Measurements from ENCODE around the gene DSCAM. TPM values are rescaled to one million over a fixed set of nuclear protein-coding genes. Genes with fewer than 3 reads are reported as not detected.

DSCAM gene
- total and polyA plus RNA-seq, 4 experiments from 2014 or later, result not detected

GRCh38 chr21:40730426-40730800, 116.5 kb downstream of the DSCAM start:
- Histone ChIP-seq H3K9me3 (ENCODE audit: control insufficient read depth in 1 of 2, low read length in 2 of 2) (no peaks in the 10 kb centered on the region), H3K36me3 (ENCODE audit: insufficient read depth, low read length) (no peaks in the 10 kb centered on the region), H3K27ac (ENCODE audit: low read depth, low read length) (no peak overlapping the region), H3K27me3 (ENCODE audit: insufficient read depth, low read length) (no peaks in the 10 kb centered on the region), H3K4me1 (ENCODE audit: insufficient read depth, low read length) (no peaks in the 10 kb centered on the region), H3K4me3 (ENCODE audit: low read length in 2 of 2) (no peak overlapping the region)
- no peak for DNase-seq
- Mint-ChIP-seq H3K27ac (no peak overlapping the region), H3K36me3 (no peaks in the 10 kb centered on the region), H3K27me3 (no peaks in the 10 kb centered on the region), H3K4me3 (no peak overlapping the region), H3K4me1 (no peaks in the 10 kb centered on the region), H3K9me3 (peaks cover 0 to 6% (median 0%) of the 10 kb centered on the region in 8 donors)
- intact Hi-C loops (cut with micrococcal nuclease), result no loop called here
- ChIA-PET POLR2A (ENCODE audit: partially characterized antibody) (no interaction called here), CTCF (ENCODE audit: partially characterized antibody) (no interaction called here)

- H3K4me1 ChIP-seq (ENCODE audit: insufficient read depth, low read length), result no peaks in the 10 kb centered on the region
- Mint-ChIP-seq H3K4me3 (no peak overlapping the region), H3K36me3 (no peaks in the 10 kb centered on the region), H3K27me3 (no peaks in the 10 kb centered on the region), H3K27ac (no peak overlapping the region), H3K4me1 (no peaks in the 10 kb centered on the region), H3K9me3 (peaks cover 0 to 10% (median under 1%) of the 10 kb centered on the region in 8 donors)
- no peaks in the 10 kb centered on the region for H3K9me3 ChIP-seq (ENCODE audit: control insufficient read depth in 1 of 2, low read length in 2 of 2)
- no peak overlapping the region for H3K4me3 ChIP-seq (ENCODE audit: low read length in 2 of 2)
- H3K36me3 ChIP-seq (ENCODE audit: insufficient read depth, low read length), result no peaks in the 10 kb centered on the region
- H3K27me3 ChIP-seq (ENCODE audit: insufficient read depth, low read length), result no peaks in the 10 kb centered on the region
- H3K27ac ChIP-seq (ENCODE audit: low read depth, low read length), result no peak overlapping the region
- DNase-seq, result no peak
- CTCF ChIA-PET (ENCODE audit: partially characterized antibody), result no interaction called here
- POLR2A ChIA-PET (ENCODE audit: partially characterized antibody), result no interaction called here
- intact Hi-C loops (cut with micrococcal nuclease), result no loop called here
Observed at GRCh38 chr21:40729761-40730425, 117.1 kb downstream of the DSCAM start.

GRCh38 chr21:40723966-40724365, 123.0 kb downstream of the DSCAM start:
- Histone ChIP-seq H3K27me3 (ENCODE audit: insufficient read depth, low read length) (no peaks in the 10 kb centered on the region), H3K36me3 (ENCODE audit: insufficient read depth, low read length) (no peaks in the 10 kb centered on the region), H3K4me3 (ENCODE audit: low read length in 2 of 2) (no peak overlapping the region), H3K27ac (ENCODE audit: low read depth, low read length) (no peak overlapping the region), H3K9me3 (ENCODE audit: control insufficient read depth in 1 of 2, low read length in 2 of 2) (no peaks in the 10 kb centered on the region), H3K4me1 (ENCODE audit: insufficient read depth, low read length) (no peaks in the 10 kb centered on the region)
- Mint-ChIP-seq H3K9me3 (peaks cover 2 to 16% (median 9%) of the 10 kb centered on the region in 8 donors), H3K27me3 (no peaks in the 10 kb centered on the region), H3K27ac (no peak overlapping the region), H3K4me1 (no peaks in the 10 kb centered on the region), H3K36me3 (no peaks in the 10 kb centered on the region), H3K4me3 (no peak overlapping the region)
- POLR2A ChIA-PET (ENCODE audit: partially characterized antibody), result no interaction called here
- intact Hi-C loops (cut with micrococcal nuclease), result no loop called here
- no peak for DNase-seq
- CTCF ChIA-PET (ENCODE audit: partially characterized antibody), result interaction anchor here (1.2 kb wide), 1 partner anchor 10 kb away, joined by 3 read pairs; no protein-coding TSS in a partner anchor

GRCh38 chr21:40723317-40723716, 123.6 kb downstream of the DSCAM start:
- intact Hi-C loops (cut with micrococcal nuclease), result no loop called here
- H3K27me3 ChIP-seq (ENCODE audit: insufficient read depth, low read length), result no peaks in the 10 kb centered on the region
- CTCF ChIA-PET (ENCODE audit: partially characterized antibody), result interaction anchor here (1.2 kb wide), 1 partner anchor 11 kb away, joined by 3 read pairs; no protein-coding TSS in a partner anchor

GRCh38 chr21:40719615-40720014, 127.3 kb downstream of the DSCAM start:
- Mint-ChIP-seq H3K9me3 (peaks cover 0 to 25% (median 9%) of the 10 kb centered on the region in 8 donors), H3K4me3 (no peak overlapping the region), H3K4me1 (no peaks in the 10 kb centered on the region), H3K27me3 (no peaks in the 10 kb centered on the region), H3K36me3 (no peaks in the 10 kb centered on the region), H3K27ac (no peak overlapping the region)
- Histone ChIP-seq H3K27me3 (ENCODE audit: insufficient read depth, low read length) (no peaks in the 10 kb centered on the region), H3K4me3 (ENCODE audit: low read length in 2 of 2) (no peak overlapping the region), H3K27ac (ENCODE audit: low read depth, low read length) (no peak overlapping the region), H3K36me3 (ENCODE audit: insufficient read depth, low read length) (no peaks in the 10 kb centered on the region), H3K4me1 (ENCODE audit: insufficient read depth, low read length) (no peaks in the 10 kb centered on the region), H3K9me3 (ENCODE audit: control insufficient read depth in 1 of 2, low read length in 2 of 2) (no peaks in the 10 kb centered on the region)
- ChIA-PET CTCF (ENCODE audit: partially characterized antibody) (no interaction called here), POLR2A (ENCODE audit: partially characterized antibody) (no interaction called here)
- intact Hi-C loops (cut with micrococcal nuclease), result no loop called here
- DNase-seq, result no peak

More at GRCh38 chr21:40723317-40723716, 123.6 kb downstream of the DSCAM start:
- Histone ChIP-seq H3K9me3 (ENCODE audit: control insufficient read depth in 1 of 2, low read length in 2 of 2) (no peaks in the 10 kb centered on the region), H3K27ac (ENCODE audit: low read depth, low read length) (no peak overlapping the region), H3K4me1 (ENCODE audit: insufficient read depth, low read length) (no peaks in the 10 kb centered on the region), H3K4me3 (ENCODE audit: low read length in 2 of 2) (no peak overlapping the region), H3K36me3 (ENCODE audit: insufficient read depth, low read length) (no peaks in the 10 kb centered on the region)
- no peaks in the 10 kb centered on the region for H3K4me1 Mint-ChIP-seq
- H3K27ac Mint-ChIP-seq, result no peak overlapping the region
- no peaks in the 10 kb centered on the region for H3K36me3 Mint-ChIP-seq
- H3K9me3 Mint-ChIP-seq, result peaks cover 2 to 18% (median 10%) of the 10 kb centered on the region in 8 donors
- H3K27me3 Mint-ChIP-seq, result no peaks in the 10 kb centered on the region
- H3K4me3 Mint-ChIP-seq, result no peak overlapping the region
- POLR2A ChIA-PET (ENCODE audit: partially characterized antibody), result no interaction called here
- no peak for DNase-seq

- intact Hi-C loops (cut with micrococcal nuclease), result no loop called here
- Mint-ChIP-seq H3K4me3 (no peak overlapping the region), H3K4me1 (peaks cover 0 to 1% (median 0%) of the 10 kb centered on the region in 4 donors), H3K36me3 (no peaks in the 10 kb centered on the region), H3K9me3 (peaks cover 0 to 25% (median 9%) of the 10 kb centered on the region in 8 donors), H3K27ac (no peak overlapping the region), H3K27me3 (no peaks in the 10 kb centered on the region)
- Histone ChIP-seq H3K36me3 (ENCODE audit: insufficient read depth, low read length) (no peaks in the 10 kb centered on the region), H3K27ac (ENCODE audit: low read depth, low read length) (no peak overlapping the region), H3K9me3 (ENCODE audit: control insufficient read depth in 1 of 2, low read length in 2 of 2) (no peaks in the 10 kb centered on the region), H3K27me3 (ENCODE audit: insufficient read depth, low read length) (no peaks in the 10 kb centered on the region), H3K4me3 (ENCODE audit: low read length in 2 of 2) (no peak overlapping the region), H3K4me1 (ENCODE audit: insufficient read depth, low read length) (no peaks in the 10 kb centered on the region)
- no peak for DNase-seq
- POLR2A ChIA-PET (ENCODE audit: partially characterized antibody), result no interaction called here
- CTCF ChIA-PET (ENCODE audit: partially characterized antibody), result no interaction called here
Observed at GRCh38 chr21:40717028-40717427, 129.9 kb downstream of the DSCAM start.

GRCh38 chr21:40714536-40714935, 132.4 kb downstream of the DSCAM start:
- intact Hi-C loops (cut with micrococcal nuclease), result no loop called here
- Histone ChIP-seq H3K4me3 (ENCODE audit: low read length in 2 of 2) (no peak overlapping the region), H3K27ac (ENCODE audit: low read depth, low read length) (no peak overlapping the region), H3K9me3 (ENCODE audit: control insufficient read depth in 1 of 2, low read length in 2 of 2) (no peaks in the 10 kb centered on the region), H3K4me1 (ENCODE audit: insufficient read depth, low read length) (no peaks in the 10 kb centered on the region), H3K36me3 (ENCODE audit: insufficient read depth, low read length) (no peaks in the 10 kb centered on the region), H3K27me3 (ENCODE audit: insufficient read depth, low read length) (no peaks in the 10 kb centered on the region)
- Mint-ChIP-seq H3K36me3 (no peaks in the 10 kb centered on the region), H3K27me3 (no peaks in the 10 kb centered on the region), H3K9me3 (peaks cover 0 to 9% (median 3%) of the 10 kb centered on the region in 8 donors), H3K4me3 (no peak overlapping the region), H3K4me1 (peaks cover 0 to 1% (median 0%) of the 10 kb centered on the region in 4 donors), H3K27ac (no peak overlapping the region)
- ChIA-PET CTCF (ENCODE audit: partially characterized antibody) (no interaction called here), POLR2A (ENCODE audit: partially characterized antibody) (no interaction called here)
- no peak for DNase-seq
